ENCODE results near the gene ITGA6. TPM values are rescaled to one million over a fixed set of nuclear protein-coding genes. Genes with fewer than 3 reads are reported as not detected.

The ITGA6 gene
- total RNA-seq, 1 donor from 2014 or later = 44.4 TPM

DNA sequence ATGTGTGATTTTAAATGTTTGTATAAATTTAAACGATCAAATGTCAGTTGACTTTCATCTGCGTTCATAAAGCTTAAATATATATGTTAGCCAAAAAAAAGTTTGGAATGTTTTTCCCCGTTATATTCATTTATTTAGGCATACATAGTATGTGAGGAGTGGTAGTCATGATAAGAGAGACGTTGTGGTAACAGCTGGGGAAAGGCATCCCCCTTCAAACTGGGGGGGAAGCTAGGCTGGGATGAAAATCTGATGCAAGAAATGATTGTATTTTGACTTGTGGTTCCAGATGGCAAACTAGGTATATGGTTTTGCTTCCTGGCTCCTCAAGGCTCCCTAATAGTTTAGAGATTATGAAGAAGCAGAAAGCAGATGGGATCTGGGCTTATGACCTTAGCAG, 30.1 kb downstream of the ITGA6 start:
- DNase-seq (no peak), ATAC-seq (ENCODE audit: poor library complexity) (no peak)
- intact Hi-C loops (cut with DNase I) = no loop called here

DNA sequence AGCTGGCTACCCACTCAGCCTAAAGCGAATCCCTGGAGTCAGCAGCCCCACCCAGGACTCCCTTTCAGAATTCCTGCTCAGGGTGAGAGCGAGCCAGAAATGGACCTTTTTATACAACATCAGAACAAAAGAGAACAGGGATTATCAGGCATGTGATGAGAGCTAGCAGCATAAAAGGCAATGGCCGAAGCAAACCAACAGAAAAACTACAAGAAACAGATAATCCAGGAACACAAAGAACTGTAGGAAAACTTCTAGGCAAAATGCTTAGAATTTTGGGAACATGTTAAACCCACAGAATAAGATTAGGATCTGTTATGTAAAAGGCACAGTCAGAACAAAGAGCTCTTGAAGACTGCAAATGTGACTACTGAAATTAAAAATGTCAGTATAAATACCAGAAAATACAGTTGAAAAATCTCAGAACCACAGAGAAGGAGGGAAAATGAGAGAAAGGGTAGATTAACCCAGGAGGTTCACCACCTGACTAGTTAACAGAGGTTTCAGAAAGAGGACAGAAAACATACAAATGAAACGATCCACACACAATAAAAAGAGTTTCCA, 31.3 kb downstream of the ITGA6 start:
- DNase-seq = no peak
- intact Hi-C loops (cut with DNase I) = no loop called here
- ATAC-seq (ENCODE audit: poor library complexity) = no peak

DNA sequence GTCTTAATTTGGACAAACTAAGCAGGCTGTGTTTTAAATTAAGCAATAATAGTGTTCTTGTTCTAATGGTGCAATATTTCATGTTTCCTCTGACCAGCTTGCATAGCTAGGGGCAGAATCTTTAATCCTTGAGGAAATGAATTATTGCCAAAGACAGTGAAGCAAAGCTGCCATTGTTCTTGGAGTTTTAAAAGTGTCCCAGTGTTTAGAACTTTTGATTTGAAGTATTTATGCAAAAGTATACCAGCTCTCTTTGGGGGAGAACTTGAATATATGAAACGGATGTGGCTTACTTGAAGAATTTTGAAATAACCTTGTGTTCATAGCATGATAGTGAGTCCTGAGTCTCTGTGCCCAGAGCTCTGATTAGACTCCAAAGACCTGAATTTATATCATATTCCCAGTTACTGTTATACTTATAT, 33.4 kb downstream of the ITGA6 start:
- ATAC-seq (ENCODE audit: poor library complexity) (no peak), DNase-seq (no peak)
- intact Hi-C loops (cut with DNase I) = loop anchor here (5.0 to 10.0 kb wide), 2 partner anchors 33 to 186 kb away; partner anchors contain the start of gene ITGA6

DNA sequence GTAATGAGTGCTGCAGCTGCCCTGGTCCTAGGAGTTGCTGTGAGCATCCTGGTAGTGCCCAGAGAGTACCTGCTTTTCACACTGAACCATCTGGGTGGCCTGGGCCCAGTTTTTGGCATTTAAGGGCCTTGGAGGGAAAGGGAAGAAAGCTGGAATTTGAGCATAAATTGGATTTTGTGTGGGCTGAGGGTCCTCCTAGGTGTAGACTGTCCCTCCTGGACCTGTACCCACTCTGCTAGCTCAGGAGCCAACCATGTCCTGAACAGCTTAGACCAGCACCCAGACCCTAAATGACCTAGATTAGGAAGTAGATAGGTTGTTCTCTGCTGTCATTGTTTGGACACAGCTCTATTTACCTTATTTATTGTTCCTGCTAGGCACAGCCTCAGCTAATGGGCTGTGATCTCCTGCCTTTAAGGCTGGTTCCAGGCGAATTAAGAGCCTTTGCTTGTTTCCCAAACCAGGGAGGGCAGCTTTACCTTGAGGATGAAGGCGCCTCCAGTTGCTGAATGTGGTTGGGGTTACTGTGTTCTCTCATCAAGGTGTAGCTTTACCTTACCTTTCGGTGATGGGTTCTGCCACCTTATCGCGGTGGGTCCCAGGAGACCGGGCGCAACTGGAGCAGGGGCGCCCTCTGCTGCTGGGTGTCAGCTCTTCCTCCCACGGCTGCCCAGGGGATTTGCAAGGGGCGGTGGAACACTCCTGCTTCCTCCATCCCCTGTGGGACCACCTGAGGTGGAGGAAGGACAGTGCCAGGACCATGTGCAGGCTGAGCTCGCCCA, 34.4 kb downstream of the ITGA6 start:
- peak; percentile 85 for ATAC-seq (ENCODE audit: poor library complexity)
- intact Hi-C loops (cut with DNase I) = loop anchor here (5.0 to 10.0 kb wide), 2 partner anchors 34 to 187 kb away; partner anchors contain the start of gene ITGA6
- peak; percentile 73 for DNase-seq

DNA sequence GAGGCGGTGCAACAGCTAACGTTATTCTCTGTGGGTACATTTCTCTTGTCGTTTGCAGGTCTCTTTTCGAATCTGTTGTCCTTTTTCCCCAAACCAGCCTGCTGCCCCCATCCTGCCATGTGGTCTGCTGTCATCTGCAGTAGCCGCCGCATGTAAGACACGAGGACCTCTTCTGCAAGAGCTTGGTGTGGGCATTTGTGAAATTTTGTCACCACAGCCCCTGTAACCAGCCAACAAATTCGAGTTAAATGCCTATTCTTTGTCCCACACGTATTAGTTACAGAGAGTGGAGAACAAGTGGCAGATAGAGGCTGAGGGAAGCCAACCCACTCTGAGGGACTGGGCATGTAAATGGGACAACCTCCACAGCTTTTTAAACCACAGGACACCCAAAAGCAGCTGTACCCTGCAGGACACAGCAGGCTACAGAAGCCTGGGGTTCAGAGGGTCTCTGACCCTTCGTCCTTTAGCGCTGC, 35.0 kb downstream of the ITGA6 start:
- intact Hi-C loops (cut with DNase I) = loop anchor here (5.0 to 10.0 kb wide), 2 partner anchors 35 to 188 kb away; partner anchors contain the start of gene ITGA6
- DNase-seq (no peak), ATAC-seq (ENCODE audit: poor library complexity) (no peak)

DNA sequence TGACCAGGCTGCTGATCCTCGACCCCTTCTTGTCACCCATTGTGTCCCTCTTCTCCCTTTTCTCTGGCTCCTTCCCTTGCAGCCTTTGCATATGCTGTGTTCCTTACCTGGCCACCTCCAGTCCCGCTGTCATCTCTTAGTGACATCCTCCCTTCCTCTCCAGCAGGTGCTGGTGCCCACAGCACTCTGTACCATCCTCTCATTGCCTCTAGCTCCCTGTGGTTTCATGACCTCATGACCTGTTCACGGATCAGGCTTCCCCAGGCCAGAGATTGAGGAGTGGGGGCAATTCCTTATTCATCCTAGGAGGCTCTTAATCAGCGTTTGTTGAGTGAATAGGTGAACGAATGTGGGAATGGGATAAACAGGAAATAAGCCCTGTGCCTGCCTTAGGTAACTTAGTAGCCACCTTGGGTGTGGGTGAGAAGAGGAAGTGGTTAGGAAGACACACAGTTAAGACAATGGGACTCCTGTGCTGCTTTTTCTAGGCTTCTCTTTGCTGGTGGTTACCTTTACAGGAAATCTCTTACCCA, 35.5 kb downstream of the ITGA6 start:
- DNase-seq (no peak), ATAC-seq (ENCODE audit: poor library complexity) (no peak)
- intact Hi-C loops (cut with DNase I) = loop anchor here (5.0 to 10.0 kb wide), 2 partner anchors 36 to 188 kb away; partner anchors contain the start of gene ITGA6

DNA sequence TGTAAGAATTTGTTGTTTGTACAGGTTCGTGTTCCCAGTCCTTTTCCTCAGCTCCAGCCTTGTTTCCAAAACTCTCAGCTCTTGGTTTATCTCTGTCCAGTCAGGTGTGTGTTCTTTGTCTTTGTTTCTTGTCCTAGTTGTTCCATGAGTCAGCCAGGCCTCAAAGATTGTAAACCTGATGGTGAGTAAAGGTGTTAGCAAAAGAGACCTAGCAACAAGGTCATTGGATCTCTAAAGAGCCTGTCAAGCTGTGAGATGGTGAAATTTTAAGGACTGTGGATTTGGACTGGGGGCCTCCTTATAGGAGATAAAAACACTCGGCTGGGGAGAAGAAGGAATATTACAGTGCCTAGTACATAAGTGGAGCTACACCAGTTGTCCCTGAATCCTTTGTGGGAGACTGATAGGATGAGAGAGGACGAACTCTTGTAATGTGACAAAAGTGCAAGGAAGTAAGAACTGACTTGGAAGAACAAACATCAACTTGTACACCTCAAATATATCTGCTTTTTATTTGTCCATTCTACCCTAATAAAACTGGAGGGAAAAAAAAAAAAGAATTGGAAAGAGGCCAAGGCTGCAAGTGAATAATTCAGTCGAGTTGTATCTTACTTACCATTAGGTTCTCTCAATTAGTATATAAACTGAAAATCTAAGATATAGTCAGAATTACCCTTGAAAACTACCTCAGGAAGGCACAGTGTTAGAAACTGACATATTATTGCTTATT, 37.2 kb downstream of the ITGA6 start:
- intact Hi-C loops (cut with DNase I) = loop anchor here (1.0 to 10.0 kb wide), 3 partner anchors 37 to 292 kb away; partner anchors contain the start of gene ITGA6
- DNase-seq = no peak
- ATAC-seq (ENCODE audit: poor library complexity) = no peak

DNA sequence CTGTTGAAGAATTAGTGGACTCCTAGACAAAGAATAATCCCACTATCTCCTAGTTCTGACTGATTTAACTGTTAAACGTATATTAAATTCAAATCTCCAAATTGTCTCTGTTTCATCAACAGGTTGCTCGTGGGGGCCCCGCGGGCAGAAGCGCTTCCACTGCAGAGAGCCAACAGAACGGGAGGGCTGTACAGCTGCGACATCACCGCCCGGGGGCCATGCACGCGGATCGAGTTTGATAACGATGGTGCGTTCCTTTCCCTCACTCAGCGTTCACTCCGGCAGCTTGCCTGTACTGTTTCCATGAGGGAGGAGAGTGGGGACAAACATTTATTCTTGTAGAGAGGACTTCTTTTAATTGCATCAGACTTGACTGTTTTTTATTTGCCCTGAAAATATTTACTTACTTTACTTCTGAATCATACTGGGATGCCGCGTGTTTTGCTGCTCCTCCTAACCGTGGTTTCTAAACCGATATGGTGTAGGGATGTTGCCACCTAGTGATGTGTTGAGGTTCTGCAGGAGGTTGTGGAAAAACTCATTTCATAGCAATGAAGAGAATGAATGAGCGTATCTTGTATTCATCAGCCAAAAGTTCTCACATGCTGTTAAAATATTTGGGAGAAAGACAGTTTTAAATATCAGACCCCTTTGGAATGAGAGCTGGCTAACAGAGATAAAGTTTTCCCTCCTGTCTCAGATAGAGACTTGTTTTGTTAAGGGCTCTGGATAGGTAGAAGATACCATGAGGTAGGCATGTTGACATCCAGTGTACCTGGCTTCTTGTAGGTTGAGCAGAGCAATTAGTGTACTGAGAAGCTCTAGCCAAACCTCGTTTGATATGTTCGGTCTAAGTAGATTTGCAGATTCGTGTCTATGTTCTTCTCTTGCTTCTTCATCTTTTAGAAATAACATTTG, 38.3 kb downstream of the ITGA6 start:
- DNase-seq = peak; percentile 50
- intact Hi-C loops (cut with DNase I) = loop anchor here (1.0 to 10.0 kb wide), 2 partner anchors 191 to 293 kb away; no protein-coding TSS in a partner anchor
- peak; percentile 81 for ATAC-seq (ENCODE audit: poor library complexity)

DNA sequence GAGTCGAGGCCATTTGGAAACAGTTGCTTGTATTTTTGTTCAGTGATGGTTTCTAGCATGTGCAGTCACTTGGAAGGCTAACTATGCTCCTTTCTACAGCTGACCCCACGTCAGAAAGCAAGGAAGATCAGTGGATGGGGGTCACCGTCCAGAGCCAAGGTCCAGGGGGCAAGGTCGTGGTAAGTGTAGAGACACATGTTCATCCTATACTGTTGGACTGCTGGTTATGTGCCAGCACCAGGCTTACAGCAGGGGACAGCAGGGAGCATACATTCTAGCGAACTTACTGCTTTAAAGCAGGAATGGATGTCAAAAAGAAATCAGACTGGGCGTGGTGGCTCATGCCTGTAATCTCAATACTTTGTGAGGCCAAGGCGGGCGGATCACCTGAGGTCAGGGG, 40.0 kb downstream of the ITGA6 start:
- ATAC-seq (ENCODE audit: poor library complexity) (no peak), DNase-seq (no peak)
- intact Hi-C loops (cut with DNase I) = loop anchor here (10.0 kb wide), 1 partner anchor 193 kb away; no protein-coding TSS in a partner anchor

DNA sequence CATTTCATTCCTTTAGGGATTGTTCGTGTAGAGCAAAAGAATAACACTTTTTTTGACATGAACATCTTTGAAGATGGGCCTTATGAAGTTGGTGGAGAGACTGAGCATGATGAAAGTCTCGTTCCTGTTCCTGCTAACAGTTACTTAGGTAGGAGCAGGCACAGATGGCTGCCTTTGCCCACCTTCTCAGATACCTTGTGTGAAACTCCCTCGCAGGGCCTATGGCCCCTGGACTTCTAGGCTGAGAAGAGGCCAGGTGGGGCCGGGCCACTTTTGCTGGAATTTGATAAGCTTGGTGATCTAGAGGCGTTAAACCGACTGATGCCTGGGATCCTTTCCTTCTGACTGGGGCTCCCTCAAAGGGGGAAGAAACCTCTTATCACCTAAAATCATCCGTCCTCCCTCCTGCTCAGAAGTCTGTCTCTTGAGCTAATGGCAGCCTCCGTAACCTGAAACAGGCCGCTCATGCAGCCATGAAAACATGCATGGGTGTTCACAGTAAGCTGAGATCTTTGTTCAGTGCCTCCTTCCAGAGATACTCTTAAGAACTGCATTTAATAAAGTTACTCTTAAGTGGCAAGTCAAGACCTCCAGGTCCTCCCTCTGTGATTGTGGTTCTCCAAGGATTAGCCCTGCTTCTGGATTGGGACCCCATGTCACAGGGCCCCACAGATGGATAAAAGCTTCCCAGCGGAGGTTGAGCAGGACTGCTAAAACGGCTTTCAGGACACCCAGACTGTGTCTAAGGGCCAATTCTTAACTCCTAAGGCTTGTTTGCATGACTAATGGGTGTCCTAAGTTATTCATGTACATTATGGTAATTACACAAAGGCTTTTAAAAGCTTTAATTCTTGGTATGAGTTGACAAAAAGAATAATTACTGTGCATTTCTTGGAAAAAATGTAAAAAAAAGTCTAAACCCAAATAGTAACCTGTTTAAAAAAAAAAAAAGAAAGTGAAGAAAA, 43.9 kb downstream of the ITGA6 start:
- intact Hi-C loops (cut with DNase I) = no loop called here
- DNase-seq (no peak), ATAC-seq (ENCODE audit: poor library complexity) (no peak)

DNA sequence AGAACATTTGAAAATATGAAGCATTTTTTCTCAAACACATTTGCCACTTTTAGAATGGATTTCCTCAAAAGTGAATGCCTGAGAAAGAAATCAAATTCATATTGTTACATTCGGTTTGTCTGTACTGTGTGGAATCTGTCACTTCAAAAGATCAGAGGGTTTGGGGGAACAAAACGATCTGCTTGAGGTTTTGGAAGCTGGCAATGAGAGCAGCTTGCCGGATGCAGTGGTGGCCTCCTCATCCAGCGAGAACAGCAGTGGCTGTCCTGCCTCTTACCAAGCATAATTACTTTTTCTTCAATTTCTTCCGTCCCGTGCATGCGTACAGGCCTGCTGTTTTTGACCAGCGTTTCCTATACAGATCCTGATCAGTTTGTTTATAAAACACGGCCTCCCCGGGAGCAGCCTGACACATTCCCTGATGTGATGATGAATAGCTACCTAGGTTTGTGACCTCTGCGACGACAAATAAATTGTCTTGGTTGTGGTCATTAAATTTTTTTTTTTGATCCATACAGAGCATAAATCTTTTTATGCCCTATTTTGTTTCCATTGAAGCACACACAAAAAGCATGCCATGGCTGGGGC, 45.2 kb downstream of the ITGA6 start:
- DNase-seq (no peak), ATAC-seq (ENCODE audit: poor library complexity) (no peak)
- intact Hi-C loops (cut with DNase I) = no loop called here

DNA sequence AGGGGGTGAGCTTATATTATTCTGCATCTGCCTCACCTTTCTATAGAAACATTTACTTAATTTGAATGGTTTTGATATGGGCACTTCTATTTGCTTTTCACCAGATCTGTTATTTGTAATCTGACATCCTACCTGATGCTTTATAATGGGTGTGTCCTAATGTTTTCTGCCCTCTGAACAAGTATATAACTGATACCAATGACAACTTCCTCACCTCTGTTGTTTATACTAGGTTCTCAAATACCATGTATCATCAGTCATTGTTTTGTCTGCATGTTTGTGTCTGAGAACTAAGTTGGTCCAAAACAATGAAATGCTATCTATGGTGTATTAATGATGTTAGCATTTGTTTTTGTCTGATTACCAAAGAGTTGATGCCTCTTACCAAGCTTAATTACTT, 45.8 kb downstream of the ITGA6 start:
- no peak for DNase-seq
- intact Hi-C loops (cut with DNase I) = no loop called here
- no peak for ATAC-seq (ENCODE audit: poor library complexity)

DNA sequence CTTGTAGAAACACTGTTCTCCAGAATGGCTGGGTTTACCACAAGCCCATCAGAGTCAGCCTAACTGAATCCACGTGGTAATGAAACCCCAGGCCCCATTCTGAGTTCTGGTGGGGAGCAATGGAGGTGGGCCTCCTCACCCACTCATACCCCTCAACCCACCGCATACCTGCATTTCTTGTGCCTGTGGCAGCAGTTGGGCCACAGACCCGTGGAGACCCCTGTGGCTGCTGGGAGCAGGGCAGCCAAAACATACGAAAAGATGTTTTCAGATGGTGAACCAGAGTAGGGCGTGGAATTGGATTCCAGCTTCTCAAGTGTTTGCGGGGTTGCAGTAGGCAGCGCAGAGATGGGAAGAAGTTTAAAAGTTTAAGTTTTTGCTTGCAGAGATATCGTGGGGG, 51.0 kb downstream of the ITGA6 start:
- intact Hi-C loops (cut with DNase I) = no loop called here
- DNase-seq = no peak
- ATAC-seq (ENCODE audit: poor library complexity) = no peak

DNA sequence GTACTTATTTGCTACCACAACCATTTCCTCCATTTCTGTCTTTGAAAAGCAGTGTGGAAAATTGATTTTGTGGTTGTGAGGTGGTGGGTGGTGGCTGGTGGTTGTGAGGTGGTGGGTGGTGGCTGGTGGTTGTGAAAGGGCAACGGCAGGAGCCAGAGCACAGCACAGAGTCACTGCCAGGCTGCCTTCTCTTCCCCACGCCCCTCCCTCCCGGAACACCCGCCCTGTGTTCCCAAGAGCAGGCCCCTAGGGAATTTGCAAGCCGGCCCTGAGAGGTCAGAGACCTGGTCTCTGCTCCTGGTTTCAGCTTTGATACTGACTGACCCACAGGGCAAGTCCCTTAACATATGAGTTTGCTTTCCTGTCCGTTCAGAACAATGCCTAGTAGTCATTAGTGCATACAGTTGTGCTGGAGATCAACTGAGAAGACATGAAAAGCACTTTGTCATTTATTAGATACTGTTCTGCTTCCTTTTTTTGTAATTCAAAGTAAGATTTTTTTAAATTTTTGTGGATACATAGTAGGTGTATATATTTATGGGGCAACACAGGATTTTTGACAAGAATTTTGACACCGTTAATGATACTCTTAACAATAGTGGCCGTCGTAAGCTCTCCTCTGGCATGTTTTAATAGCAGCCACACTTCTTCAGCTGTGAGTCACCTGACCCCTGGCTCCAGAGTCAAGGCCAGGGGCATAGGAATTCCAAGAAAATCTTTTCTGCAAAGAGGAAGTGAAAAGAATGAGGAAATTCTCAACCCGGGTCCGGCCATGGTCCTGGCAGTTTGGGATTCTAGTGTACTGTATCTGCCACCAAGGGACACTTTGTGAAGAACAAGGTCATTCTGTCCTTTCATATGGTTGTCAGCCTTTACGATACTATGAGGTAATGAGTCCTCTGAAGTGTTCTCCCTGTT, 53.2 kb downstream of the ITGA6 start:
- ATAC-seq (ENCODE audit: poor library complexity) = peak; percentile 79

DNA sequence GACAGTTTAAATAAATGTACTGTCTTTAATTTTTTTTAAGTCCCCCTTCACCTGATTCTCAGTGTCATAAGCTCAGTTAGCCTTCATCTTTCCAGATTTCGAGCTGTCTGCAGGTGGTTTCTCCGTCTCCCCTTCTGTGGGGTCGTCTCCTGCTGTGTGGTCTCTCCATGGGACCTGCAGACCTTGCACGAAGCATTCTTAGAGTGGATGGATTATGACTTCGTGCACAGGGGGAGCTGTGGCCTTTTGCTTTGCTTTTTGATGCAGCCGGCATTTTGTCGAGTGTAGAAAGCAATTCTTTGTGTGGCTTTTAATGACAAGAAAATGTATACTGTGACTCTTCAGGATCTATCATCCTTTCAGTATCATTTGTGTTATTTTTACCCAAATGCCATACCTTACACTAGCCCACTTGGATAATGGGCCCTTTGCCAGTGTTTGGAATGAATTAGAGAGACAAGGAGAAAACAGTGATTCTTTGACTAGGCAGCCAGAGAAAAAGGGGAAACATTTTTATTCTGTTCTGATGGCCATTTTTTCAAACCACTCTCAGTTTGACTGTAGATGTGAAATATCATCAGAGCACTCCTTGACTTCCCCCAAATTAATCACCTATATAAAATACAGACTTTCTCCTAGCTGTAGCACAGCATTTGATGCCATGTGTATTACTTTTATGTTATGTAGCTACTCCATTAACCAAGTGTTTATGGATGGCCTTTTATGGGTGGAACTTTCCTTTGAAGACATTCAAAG, 54.3 kb downstream of the ITGA6 start:
- intact Hi-C loops (cut with DNase I) = no loop called here
- DNase-seq (no peak), ATAC-seq (ENCODE audit: poor library complexity) (no peak)

More for the DNA sequence above, 53.2 kb downstream of the ITGA6 start:
- peak; percentile 62 for DNase-seq
- intact Hi-C loops (cut with DNase I) = no loop called here
